ENCODE data around the gene RGS18.

- TF ChIP-seq ZFX (CRISPR knock-in tag; IDR thresholded peaks at IDR 0.05): no peak
- no peak for TF ChIP-seq EP300 (IDR thresholded peaks at IDR 0.05; ENCODE audit: low read length)
- TF ChIP-seq ZBTB26 (CRISPR knock-in tag; IDR thresholded peaks at IDR 0.05): no peak
- TF ChIP-seq EZH2 (IDR thresholded peaks at IDR 0.05; ENCODE audit: borderline replicate concordance, low read depth, low read length): no peak
- TF ChIP-seq ZNF740 (CRISPR knock-in tag; IDR thresholded peaks at IDR 0.05): no peak
- TF ChIP-seq ZNF740 (tag; IDR thresholded peaks at IDR 0.05): no peak
- no peak for TF ChIP-seq POLR2AphosphoS5 (IDR thresholded peaks at IDR 0.05; ENCODE audit: control insufficient read depth, insufficient read depth, low read depth, low read length)
- TF ChIP-seq CTCF (IDR thresholded peaks at IDR 0.05 in 2 of 3, conservative IDR thresholded peaks at IDR 0.05 in 1 of 3; ENCODE audit: insufficient read depth in 2 of 3, low read depth in 1 of 3, low read length in 3 of 3): no peak
- no peak for TF ChIP-seq POLR2AphosphoS2 (IDR thresholded peaks at IDR 0.05; ENCODE audit: low read length)
- TF ChIP-seq ATF3 (IDR thresholded peaks at IDR 0.05): no peak
- no peak for TF ChIP-seq ATF3 (CRISPR knock-in tag; conservative IDR thresholded peaks at IDR 0.05)
- TF ChIP-seq HOXB6 (CRISPR knock-in tag; IDR thresholded peaks at IDR 0.05; ENCODE audit: borderline replicate concordance): no peak
- no peak for TF ChIP-seq CTCFL (IDR thresholded peaks at IDR 0.05; ENCODE audit: borderline replicate concordance, insufficient read depth, low read depth, low read length, poor library complexity, severe bottlenecking)
- TF ChIP-seq RNF219 (CRISPR knock-in tag; IDR thresholded peaks at IDR 0.05): no peak
- TF ChIP-seq CHD2 (IDR thresholded peaks at IDR 0.05; ENCODE audit: low read depth, low read length): no peak
- no peak for TF ChIP-seq MAFF (IDR thresholded peaks at IDR 0.05; ENCODE audit: low read length)
Measured at GRCh38 chr1:192224846-192225245, 66.6 kb downstream of the RGS18 start.
